RPMI8226 (cell line): ENCODE results near the gene SKI.

Experiments
- DNase-seq: peaks from one replicate; pipeline ENCODE4 v3.0.0-alpha.2; 2015

SKI gene

GRCh38 chr1:2267051-2267830 lies 39.1 kb downstream of the SKI start:
- no peak for DNase-seq

GRCh38 chr1:2267862-2268261 lies 39.7 kb downstream of the SKI start:
- no peak for DNase-seq

GRCh38 chr1:2268285-2269056 lies 40.4 kb downstream of the SKI start:
- no peak for DNase-seq

GRCh38 chr1:2269193-2269921 lies 41.2 kb downstream of the SKI start:
- no peak for DNase-seq

- DNase-seq: no peak
Observed at GRCh38 chr1:2269922-2270259, 41.8 kb downstream of the SKI start.

- DNase-seq: no peak
Observed at GRCh38 chr1:2270260-2271100, 42.4 kb downstream of the SKI start.

- DNase-seq: no peak
Observed at GRCh38 chr1:2271211-2271721, 43.1 kb downstream of the SKI start.

- no peak for DNase-seq
Observed at GRCh38 chr1:2271841-2272655, 43.9 kb downstream of the SKI start.

- no peak for DNase-seq
Observed at GRCh38 chr1:2272686-2273400, 44.7 kb downstream of the SKI start.

- no peak for DNase-seq
Observed at GRCh38 chr1:2273401-2274090, 45.4 kb downstream of the SKI start.

GRCh38 chr1:2274231-2274928 lies 46.3 kb downstream of the SKI start:
- DNase-seq: no peak

- no peak for DNase-seq
Observed at GRCh38 chr1:2274929-2275475, 46.9 kb downstream of the SKI start.

GRCh38 chr1:2275796-2276536 lies 47.8 kb downstream of the SKI start:
- no peak for DNase-seq

- DNase-seq: no peak
Observed at GRCh38 chr1:2276803-2277580, 48.9 kb downstream of the SKI start.

- DNase-seq: no peak
Observed at GRCh38 chr1:2277741-2278488, 49.8 kb downstream of the SKI start.

- no peak for DNase-seq
Observed at GRCh38 chr1:2278591-2279209, 50.6 kb downstream of the SKI start.

- no peak for DNase-seq
Observed at GRCh38 chr1:2279210-2279639, 51.1 kb downstream of the SKI start.
